Ishikawa (cell line): ENCODE results near the gene INO80D.
A peak's percentile ranks its signal among the peaks of the same experiment; 100 is the strongest.

ENCODE experiments used
- CEBPB ChIP-seq: IDR thresholded peaks from 2 replicates; pipeline ENCODE4 v1.6.1; 2012
- CREB1 ChIP-seq: IDR thresholded peaks from 2 replicates; pipeline ENCODE4 v1.6.1; 2012; ENCODE audit warnings: low read depth
- EGR1 ChIP-seq: IDR thresholded peaks from 2 replicates; pipeline ENCODE4 v1.6.1; 2012
- EP300 ChIP-seq: IDR thresholded peaks from 2 replicates; pipeline ENCODE4 v1.6.1; 2012; ENCODE audit warnings: borderline replicate concordance
- FOXM1 ChIP-seq: IDR thresholded peaks from 2 replicates; pipeline ENCODE4 v1.6.1; 2012; ENCODE audit warnings: low read depth, borderline replicate concordance
- NFIC ChIP-seq: IDR thresholded peaks from 2 replicates; pipeline ENCODE4 v1.6.1; 2012
- RAD21 ChIP-seq: IDR thresholded peaks from 2 replicates; pipeline ENCODE4 v1.6.1; 2012; ENCODE audit warnings: low read depth
- TAF1 ChIP-seq: IDR thresholded peaks from 2 replicates; pipeline ENCODE4 v1.6.1; 2012; ENCODE audit warnings: low read depth, mild to moderate bottlenecking
- TCF12 ChIP-seq: IDR thresholded peaks from 2 replicates; pipeline ENCODE4 v1.6.1; 2012; ENCODE audit warnings: low read depth
- TEAD4 ChIP-seq: IDR thresholded peaks from 2 replicates; pipeline ENCODE4 v1.6.1; 2012
- YY1 ChIP-seq: IDR thresholded peaks from 2 replicates; pipeline ENCODE4 v1.6.1; 2012; ENCODE audit warnings: low read depth
- ZBTB7A ChIP-seq: IDR thresholded peaks from 2 replicates; pipeline ENCODE4 v1.6.1; 2012; ENCODE audit warnings: low read depth
- TF ChIP-seq, protein P1 (sequence below): IDR thresholded peaks from 2 replicates; pipeline ENCODE4 v1.6.1; 2012
- TF ChIP-seq, protein P2 (sequence below): IDR thresholded peaks from 2 replicates; pipeline ENCODE4 v1.6.1; 2012; ENCODE audit warnings: low read depth, mild to moderate bottlenecking
- TF ChIP-seq, protein P3 (sequence below): IDR thresholded peaks from 2 replicates; pipeline ENCODE4 v1.6.1; 2012

Gene INO80D

DNA sequence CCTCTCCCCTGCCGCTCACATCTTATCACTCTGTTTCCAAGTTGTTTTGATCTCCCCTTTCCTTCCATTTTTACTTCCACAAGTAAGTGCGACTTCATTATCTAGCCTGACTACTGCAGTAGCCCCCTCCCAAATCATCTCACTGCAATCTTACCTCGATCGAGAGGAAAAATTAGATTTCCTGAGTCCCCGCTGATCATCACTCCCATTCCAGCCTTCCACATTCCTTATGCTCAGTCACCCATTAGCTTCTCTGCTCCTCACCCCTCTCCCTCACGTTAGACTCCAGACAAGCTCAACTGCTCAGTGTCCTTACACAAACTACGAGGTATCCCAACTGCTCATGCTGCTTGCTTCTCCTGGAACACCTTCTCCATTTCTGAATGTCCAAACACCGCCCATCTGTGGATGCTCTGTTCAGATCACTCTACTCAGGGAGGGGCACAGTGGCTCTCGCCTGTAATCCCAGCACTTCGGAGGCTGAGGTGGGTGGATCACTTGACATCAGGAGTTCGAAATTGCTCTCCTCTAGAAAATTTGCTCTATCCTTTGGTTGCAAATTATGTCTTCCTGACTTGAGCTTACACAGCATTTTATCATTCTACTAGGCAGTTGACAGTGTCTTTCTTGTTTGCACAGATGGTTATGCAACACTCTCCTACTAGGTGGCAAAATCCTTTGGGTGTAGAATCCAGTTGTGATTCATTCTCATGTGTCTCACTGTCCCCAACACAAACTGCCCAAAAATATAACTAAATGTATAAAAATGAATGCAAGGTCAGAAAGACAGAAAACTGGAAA, 96.5 kb downstream of the INO80D start:
- TF ChIP-seq EP300 (no peak), YY1 (no peak), ZBTB7A (no peak), TCF12 (no peak), CEBPB (peak; percentile 53; the same call in 1 of the 2 replicates), TEAD4 (peak; percentile 58; the same call in 1 of the 2 replicates)
- TF ChIP-seq, protein P1, sequence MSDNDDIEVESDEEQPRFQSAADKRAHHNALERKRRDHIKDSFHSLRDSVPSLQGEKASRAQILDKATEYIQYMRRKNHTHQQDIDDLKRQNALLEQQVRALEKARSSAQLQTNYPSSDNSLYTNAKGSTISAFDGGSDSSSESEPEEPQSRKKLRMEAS = no peak

DNA sequence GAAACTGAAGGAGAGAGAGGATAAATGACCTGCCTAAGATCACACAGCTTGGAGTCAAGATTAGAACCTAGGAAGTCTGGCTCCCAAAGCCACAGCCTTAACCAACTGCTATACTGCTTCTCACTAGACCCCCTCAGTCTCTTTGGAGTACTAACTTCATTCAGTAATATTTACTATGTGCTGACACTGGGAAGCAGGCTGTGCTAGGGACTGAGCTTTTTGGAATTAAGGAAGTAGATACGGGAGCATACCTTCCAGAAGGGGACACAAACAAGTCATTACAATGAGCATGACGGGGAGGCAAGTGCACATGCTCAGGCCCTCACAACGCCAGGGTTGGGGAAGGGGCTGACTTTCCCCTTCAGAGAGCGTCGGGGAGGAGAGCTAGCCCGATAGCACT, 97.7 kb downstream of the INO80D start:
- TF ChIP-seq, protein P2, sequence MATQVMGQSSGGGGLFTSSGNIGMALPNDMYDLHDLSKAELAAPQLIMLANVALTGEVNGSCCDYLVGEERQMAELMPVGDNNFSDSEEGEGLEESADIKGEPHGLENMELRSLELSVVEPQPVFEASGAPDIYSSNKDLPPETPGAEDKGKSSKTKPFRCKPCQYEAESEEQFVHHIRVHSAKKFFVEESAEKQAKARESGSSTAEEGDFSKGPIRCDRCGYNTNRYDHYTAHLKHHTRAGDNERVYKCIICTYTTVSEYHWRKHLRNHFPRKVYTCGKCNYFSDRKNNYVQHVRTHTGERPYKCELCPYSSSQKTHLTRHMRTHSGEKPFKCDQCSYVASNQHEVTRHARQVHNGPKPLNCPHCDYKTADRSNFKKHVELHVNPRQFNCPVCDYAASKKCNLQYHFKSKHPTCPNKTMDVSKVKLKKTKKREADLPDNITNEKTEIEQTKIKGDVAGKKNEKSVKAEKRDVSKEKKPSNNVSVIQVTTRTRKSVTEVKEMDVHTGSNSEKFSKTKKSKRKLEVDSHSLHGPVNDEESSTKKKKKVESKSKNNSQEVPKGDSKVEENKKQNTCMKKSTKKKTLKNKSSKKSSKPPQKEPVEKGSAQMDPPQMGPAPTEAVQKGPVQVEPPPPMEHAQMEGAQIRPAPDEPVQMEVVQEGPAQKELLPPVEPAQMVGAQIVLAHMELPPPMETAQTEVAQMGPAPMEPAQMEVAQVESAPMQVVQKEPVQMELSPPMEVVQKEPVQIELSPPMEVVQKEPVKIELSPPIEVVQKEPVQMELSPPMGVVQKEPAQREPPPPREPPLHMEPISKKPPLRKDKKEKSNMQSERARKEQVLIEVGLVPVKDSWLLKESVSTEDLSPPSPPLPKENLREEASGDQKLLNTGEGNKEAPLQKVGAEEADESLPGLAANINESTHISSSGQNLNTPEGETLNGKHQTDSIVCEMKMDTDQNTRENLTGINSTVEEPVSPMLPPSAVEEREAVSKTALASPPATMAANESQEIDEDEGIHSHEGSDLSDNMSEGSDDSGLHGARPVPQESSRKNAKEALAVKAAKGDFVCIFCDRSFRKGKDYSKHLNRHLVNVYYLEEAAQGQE = no peak
- TF ChIP-seq NFIC (no peak), CEBPB (no peak), ZBTB7A (no peak)
- TF ChIP-seq, protein P3, sequence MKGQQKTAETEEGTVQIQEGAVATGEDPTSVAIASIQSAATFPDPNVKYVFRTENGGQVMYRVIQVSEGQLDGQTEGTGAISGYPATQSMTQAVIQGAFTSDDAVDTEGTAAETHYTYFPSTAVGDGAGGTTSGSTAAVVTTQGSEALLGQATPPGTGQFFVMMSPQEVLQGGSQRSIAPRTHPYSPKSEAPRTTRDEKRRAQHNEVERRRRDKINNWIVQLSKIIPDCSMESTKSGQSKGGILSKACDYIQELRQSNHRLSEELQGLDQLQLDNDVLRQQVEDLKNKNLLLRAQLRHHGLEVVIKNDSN = no peak
- TF ChIP-seq, protein P1 = no peak

DNA sequence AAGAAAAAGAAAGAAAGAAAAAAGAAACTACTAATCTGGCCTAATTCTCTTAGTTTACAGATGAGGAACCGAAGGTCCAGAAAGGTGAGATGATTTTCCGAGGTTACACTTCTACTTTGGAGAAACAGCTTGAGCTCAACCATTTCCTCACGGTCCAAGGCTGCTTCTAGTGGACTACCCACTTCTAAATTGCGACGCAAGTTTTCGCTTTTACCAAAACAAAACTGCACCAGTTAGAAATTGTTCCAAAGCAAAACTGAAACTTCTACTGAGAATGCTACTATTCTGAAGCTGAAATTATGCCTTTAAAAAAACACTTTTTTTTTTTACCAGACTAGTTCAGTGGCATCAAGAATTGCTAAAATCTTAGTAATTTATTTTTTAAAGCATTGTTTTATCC, 101.6 kb downstream of the INO80D start:
- TF ChIP-seq TCF12 (no peak), YY1 (no peak), EP300 (no peak), TEAD4 (no peak), FOXM1 (no peak), RAD21 (no peak), NFIC (no peak)
- TF ChIP-seq, protein P1 = no peak
- TF ChIP-seq, protein P3 = no peak
- TF ChIP-seq, protein P2 = no peak

- no peak for TF ChIP-seq YY1
- no peak for TF ChIP-seq TAF1
- TF ChIP-seq, protein P3 = no peak
- no peak for TF ChIP-seq EGR1
- TF ChIP-seq RAD21 = no peak
- TF ChIP-seq ZBTB7A = no peak
- TF ChIP-seq EP300 = no peak
- no peak for TF ChIP-seq TEAD4
- TF ChIP-seq, protein P1 = no peak
- TF ChIP-seq, protein P2 = no peak
- TF ChIP-seq FOXM1 = no peak
- TF ChIP-seq CEBPB = no peak
- no peak for TF ChIP-seq CREB1
- TF ChIP-seq NFIC = no peak
- no peak for TF ChIP-seq TCF12
Observed at GRCh38 chr2:205982776-205983327, 103.1 kb downstream of the INO80D start.
